ENCODE results near the gene STAT3.

- TF ChIP-seq CTCF (conservative IDR thresholded peaks at IDR 0.05) (no peak), EZH2 (IDR thresholded peaks at IDR 0.05; ENCODE audit: low read depth) (no peak)
Measured at GRCh38 chr17:42346481-42346880, 41.8 kb downstream of the STAT3 start.

Measured in PC-9 (cell line).